Glomerular endothelial cell (primary cell): ENCODE measurements around the gene GPS1. TPM values are rescaled to one million over a fixed set of nuclear protein-coding genes. Genes with fewer than 3 reads are reported as not detected.

Experiments used
- DNase-seq: peaks from one replicate; pipeline ENCODE4 v3.0.0-alpha.2; 2011; ENCODE audit warnings: low read depth, low spot score; ENCODE audit errors: extremely low read depth
- total RNA-seq: library from RNA; depleted of rRNA; stranded (reverse); fragments of >200 nt; gene quantifications from 2 replicates; pipeline ENCODE4 v1.2.3, GENCODE V29; 2015

The GPS1 gene
- total RNA-seq, 1 donor from 2014 or later, result 139 TPM

- DNase-seq, result no peak
Observed at GRCh38 chr17:82014432-82014831, 37.3 kb upstream of the GPS1 start.

GRCh38 chr17:82014971-82015310, 36.8 kb upstream of the GPS1 start:
- no peak for DNase-seq

GRCh38 chr17:82015311-82015971, 36.3 kb upstream of the GPS1 start:
- no peak for DNase-seq

GRCh38 chr17:82016061-82016874, 35.4 kb upstream of the GPS1 start:
- DNase-seq, result no peak

GRCh38 chr17:82016875-82017459, 34.7 kb upstream of the GPS1 start:
- no peak for DNase-seq

GRCh38 chr17:82017612-82018151, 34.0 kb upstream of the GPS1 start:
- no peak for DNase-seq

- DNase-seq, result no peak
Observed at GRCh38 chr17:82018152-82018988, 33.3 kb upstream of the GPS1 start.

- DNase-seq, result no peak
Observed at GRCh38 chr17:82018989-82019689, 32.6 kb upstream of the GPS1 start.

- DNase-seq, result no peak
Observed at GRCh38 chr17:82019690-82020571, 31.8 kb upstream of the GPS1 start.

- DNase-seq, result no peak
Observed at GRCh38 chr17:82020572-82021106, 31.1 kb upstream of the GPS1 start.

- DNase-seq, result no peak
Observed at GRCh38 chr17:82021107-82021899, 30.4 kb upstream of the GPS1 start.

GRCh38 chr17:82021900-82022309, 29.8 kb upstream of the GPS1 start:
- no peak for DNase-seq

- DNase-seq, result no peak
Observed at GRCh38 chr17:82022310-82022980, 29.3 kb upstream of the GPS1 start, which contains the start of gene CENPX. TSS of gene CENPX (minus strand) at chr17:82022878. CDS start at chr17:82022861, 17 bp downstream.

- DNase-seq, result peak; percentile 84
Observed at GRCh38 chr17:82022981-82023446, 28.7 kb upstream of the GPS1 start, which contains the start of gene LRRC45. TSS of gene LRRC45 (plus strand) at chr17:82023305. CDS start at chr17:82023644, 339 bp downstream.

GRCh38 chr17:82023447-82024241, 28.1 kb upstream of the GPS1 start:
- DNase-seq, result no peak

GRCh38 chr17:82024859-82025258, 26.8 kb upstream of the GPS1 start:
- no peak for DNase-seq
